ENCODE results near the gene KIDINS220. TPM values are rescaled to one million over a fixed set of nuclear protein-coding genes. Genes with fewer than 3 reads are reported as not detected.
A peak's percentile ranks its signal among the peaks of the same experiment; 100 is the strongest.

KIDINS220 gene
- total and polyA plus RNA-seq, 2 of the 13 experiments (the other 11 are each of a cell fraction or from before 2014, with no cell fraction given): 25.2 to 32.3 TPM

DNA sequence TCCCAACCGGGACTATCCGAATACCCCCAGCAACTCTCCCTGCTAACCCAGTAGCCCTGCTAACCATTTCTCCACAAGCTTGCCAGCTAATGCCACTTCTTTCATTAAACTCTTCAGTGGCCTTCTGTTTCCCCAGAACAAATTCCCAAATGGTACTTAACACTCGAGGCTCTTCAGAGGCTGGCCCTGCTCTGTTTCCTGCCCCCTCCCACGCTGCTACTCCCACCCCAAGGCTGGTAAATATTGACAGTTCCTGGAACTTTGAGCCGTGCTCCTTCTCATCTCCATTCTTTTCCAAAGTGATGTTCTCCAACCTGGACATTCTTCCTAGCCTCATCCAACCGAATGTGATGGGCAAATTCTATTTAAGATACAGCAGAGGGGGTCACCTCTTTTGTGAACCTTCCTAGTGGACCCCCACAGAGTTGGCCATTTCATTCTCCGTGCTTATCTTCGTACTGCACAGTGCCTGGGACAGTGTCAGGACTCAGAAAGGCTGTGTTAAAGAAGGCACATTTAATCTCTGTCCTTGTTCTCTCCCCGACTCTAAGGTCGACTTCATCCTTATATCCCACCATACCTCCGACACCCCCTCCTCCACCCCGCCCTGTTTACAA is 3.2 kb upstream of the KIDINS220 start (continued):
- TF ChIP-seq, protein P1, sequence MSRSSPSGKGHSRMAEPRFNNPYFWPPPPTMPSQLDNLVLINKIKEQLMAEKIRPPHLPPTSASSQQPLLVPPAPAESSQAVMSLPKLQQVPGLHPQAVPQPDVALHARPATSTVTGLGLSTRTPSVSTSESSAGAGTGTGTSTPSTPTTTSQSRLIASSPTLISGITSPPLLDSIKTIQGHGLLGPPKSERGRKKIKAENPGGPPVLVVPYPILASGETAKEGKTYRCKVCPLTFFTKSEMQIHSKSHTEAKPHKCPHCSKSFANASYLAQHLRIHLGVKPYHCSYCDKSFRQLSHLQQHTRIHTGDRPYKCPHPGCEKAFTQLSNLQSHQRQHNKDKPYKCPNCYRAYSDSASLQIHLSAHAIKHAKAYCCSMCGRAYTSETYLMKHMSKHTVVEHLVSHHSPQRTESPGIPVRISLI (CRISPR knock-in tag; IDR thresholded peaks at IDR 0.05; ENCODE audit: borderline replicate concordance): no peak
- TF ChIP-seq MAZ (IDR thresholded peaks at IDR 0.05; ENCODE audit: borderline replicate concordance, low read depth, low read length): peak; percentile 97
- peak; percentile 78; the same call in 1 of the 2 replicates for TF ChIP-seq MAZ (CRISPR knock-in tag; IDR thresholded peaks at IDR 0.05; ENCODE audit: low read depth)
- TF ChIP-seq, protein P2, sequence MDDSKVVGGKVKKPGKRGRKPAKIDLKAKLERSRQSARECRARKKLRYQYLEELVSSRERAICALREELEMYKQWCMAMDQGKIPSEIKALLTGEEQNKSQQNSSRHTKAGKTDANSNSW (CRISPR knock-in tag; IDR thresholded peaks at IDR 0.05; ENCODE audit: borderline replicate concordance): no peak
- peak; percentile 87; the same call in 1 of the 2 replicates for TF ChIP-seq ZNF614 (CRISPR knock-in tag; IDR thresholded peaks at IDR 0.05; ENCODE audit: borderline replicate concordance)
- TF ChIP-seq, protein P3, sequence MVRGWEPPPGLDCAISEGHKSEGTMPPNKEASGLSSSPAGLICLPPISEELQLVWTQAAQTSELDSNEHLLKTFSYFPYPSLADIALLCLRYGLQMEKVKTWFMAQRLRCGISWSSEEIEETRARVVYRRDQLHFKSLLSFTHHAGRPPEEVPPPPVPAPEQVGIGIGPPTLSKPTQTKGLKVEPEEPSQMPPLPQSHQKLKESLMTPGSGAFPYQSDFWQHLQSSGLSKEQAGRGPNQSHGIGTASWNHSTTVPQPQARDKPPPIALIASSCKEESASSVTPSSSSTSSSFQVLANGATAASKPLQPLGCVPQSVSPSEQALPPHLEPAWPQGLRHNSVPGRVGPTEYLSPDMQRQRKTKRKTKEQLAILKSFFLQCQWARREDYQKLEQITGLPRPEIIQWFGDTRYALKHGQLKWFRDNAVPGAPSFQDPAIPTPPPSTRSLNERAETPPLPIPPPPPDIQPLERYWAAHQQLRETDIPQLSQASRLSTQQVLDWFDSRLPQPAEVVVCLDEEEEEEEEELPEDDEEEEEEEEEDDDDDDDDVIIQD (CRISPR knock-in tag; IDR thresholded peaks at IDR 0.05; ENCODE audit: low read depth): peak; percentile 93
- no peak; the same call in 1 of the 2 replicates for TF ChIP-seq ZSCAN31 (CRISPR knock-in tag; IDR thresholded peaks at IDR 0.05; ENCODE audit: low read depth)
- no peak; the same call in 1 of the 2 replicates for TF ChIP-seq SAFB2 (CRISPR knock-in tag; IDR thresholded peaks at IDR 0.05; ENCODE audit: borderline replicate concordance, low read depth)
- TF ChIP-seq MIER2 (CRISPR knock-in tag; IDR thresholded peaks at IDR 0.05): peak; percentile 63; the same call in 1 of the 2 replicates
- TF ChIP-seq, protein P4, sequence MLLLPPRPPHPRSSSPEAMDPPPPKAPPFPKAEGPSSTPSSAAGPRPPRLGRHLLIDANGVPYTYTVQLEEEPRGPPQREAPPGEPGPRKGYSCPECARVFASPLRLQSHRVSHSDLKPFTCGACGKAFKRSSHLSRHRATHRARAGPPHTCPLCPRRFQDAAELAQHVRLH (CRISPR knock-in tag; IDR thresholded peaks at IDR 0.05; ENCODE audit: borderline replicate concordance, low read depth): peak; percentile 24; the same call in 1 of the 2 replicates
- TF ChIP-seq, protein P5, sequence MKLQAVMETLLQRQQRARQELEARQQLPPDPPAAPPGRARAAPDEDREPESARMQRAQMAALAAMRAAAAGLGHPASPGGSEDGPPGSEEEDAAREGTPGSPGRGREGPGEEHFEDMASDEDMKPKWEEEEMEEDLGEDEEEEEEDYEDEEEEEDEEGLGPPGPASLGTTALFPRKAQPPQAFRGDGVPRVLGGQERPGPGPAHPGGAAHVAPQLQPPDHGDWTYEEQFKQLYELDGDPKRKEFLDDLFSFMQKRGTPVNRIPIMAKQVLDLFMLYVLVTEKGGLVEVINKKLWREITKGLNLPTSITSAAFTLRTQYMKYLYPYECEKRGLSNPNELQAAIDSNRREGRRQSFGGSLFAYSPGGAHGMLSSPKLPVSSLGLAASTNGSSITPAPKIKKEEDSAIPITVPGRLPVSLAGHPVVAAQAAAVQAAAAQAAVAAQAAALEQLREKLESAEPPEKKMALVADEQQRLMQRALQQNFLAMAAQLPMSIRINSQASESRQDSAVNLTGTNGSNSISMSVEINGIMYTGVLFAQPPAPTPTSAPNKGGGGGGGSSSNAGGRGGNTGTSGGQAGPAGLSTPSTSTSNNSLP (IDR thresholded peaks at IDR 0.05; ENCODE audit: low read depth, low read length): no peak
- no peak for TF ChIP-seq CENPX (CRISPR knock-in tag; IDR thresholded peaks at IDR 0.05)
- no peak for TF ChIP-seq ZNF510 (CRISPR knock-in tag; IDR thresholded peaks at IDR 0.05; ENCODE audit: low read depth)
- TF ChIP-seq, protein P6, sequence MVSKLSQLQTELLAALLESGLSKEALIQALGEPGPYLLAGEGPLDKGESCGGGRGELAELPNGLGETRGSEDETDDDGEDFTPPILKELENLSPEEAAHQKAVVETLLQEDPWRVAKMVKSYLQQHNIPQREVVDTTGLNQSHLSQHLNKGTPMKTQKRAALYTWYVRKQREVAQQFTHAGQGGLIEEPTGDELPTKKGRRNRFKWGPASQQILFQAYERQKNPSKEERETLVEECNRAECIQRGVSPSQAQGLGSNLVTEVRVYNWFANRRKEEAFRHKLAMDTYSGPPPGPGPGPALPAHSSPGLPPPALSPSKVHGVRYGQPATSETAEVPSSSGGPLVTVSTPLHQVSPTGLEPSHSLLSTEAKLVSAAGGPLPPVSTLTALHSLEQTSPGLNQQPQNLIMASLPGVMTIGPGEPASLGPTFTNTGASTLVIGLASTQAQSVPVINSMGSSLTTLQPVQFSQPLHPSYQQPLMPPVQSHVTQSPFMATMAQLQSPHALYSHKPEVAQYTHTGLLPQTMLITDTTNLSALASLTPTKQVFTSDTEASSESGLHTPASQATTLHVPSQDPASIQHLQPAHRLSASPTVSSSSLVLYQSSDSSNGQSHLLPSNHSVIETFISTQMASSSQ (IDR thresholded peaks at IDR 0.05; ENCODE audit: low read depth): no peak
- TF ChIP-seq, protein P6 (CRISPR knock-in tag; IDR thresholded peaks at IDR 0.05; ENCODE audit: borderline replicate concordance): peak; percentile 57; the same call in 1 of the 2 replicates
- no peak for TF ChIP-seq MEIS1 (CRISPR knock-in tag; IDR thresholded peaks at IDR 0.05; ENCODE audit: borderline replicate concordance)
- no peak for TF ChIP-seq MBD4 (IDR thresholded peaks at IDR 0.05; ENCODE audit: borderline replicate concordance, low read length)
- TF ChIP-seq ZNF317 (CRISPR knock-in tag; IDR thresholded peaks at IDR 0.05): 0 out of 2 replicates have a peak, but pooled peaks have one; percentile 39

Measured in HepG2 (cell line).